ENCODE results near the gene WNT3A. TPM values are rescaled to one million over a fixed set of nuclear protein-coding genes. Genes with fewer than 3 reads are reported as not detected.

Gene WNT3A
- total and polyA plus RNA-seq, 2 donors (not counting 3 experiments of a cell fraction or from before 2014, with no cell fraction given): not detected

DNA sequence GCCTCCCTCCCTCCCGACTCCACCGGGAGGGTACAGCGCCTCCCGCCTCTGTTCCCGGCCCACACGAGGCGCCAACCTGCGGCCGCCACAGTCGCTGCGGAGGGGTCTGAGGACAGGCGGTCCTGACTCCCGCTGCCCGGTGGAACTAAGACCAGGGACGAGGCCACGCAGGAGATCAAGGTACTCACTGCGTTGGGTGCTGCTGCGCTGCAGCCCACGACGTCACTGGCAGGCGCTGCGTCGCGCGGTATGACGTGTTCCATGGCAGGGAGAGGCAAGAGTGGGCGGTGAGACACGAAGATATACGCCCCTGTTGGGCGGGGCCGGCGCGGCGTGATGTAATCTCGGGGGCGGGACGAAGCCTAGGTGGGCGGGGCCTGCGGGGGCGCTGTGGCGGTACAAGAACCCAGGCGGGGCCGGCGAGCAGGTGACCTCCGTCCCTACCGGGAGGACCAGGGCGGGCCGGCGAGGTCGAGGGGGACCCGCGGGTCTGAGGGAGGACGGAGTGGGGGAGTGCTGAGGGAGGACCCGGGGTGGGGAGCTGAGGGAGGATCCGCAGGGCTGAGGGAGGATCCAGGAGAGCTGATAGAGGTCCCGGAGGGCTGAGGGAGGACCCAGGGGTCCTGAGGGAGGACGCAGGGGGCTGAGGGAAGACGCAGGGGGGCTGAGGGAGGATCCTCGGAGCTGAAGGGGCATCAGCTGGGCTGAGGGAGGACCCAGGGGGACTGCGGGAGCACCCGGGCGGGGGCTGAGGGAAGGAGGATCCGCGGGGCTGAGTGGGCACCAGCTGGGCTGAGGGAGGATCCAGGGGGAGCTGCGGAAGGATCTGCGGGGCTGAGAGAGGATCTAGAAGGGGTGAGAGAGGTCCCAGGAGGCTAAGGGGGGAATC, 102.5 kb downstream of the WNT3A start, which contains the start of gene MRPL55:
Gene MRPL55, minus strand, starts transcription at position 227 of the 889 bp plus-strand sequence. CDS start 1,039 bp downstream, outside the sequence.
- peak within 1 kb of the TSS; percentile 32 for H3K27ac ChIP-seq (ENCODE audit: insufficient read depth, low read depth, low read length)
- H3K27me3 ChIP-seq (ENCODE audit: control insufficient read depth in 2 of 2, insufficient read depth in 2 of 2, low read length in 2 of 2): no peaks in the 10 kb centered on the region
- TF ChIP-seq POLR2AphosphoS5 (IDR thresholded peaks at IDR 0.05; ENCODE audit: insufficient read depth, low read depth, low read length) (peak; percentile 78), EZH2 (IDR thresholded peaks at IDR 0.05; ENCODE audit: borderline replicate concordance, low read depth, low read length, severe bottlenecking) (no peak), MYC (IDR thresholded peaks at IDR 0.05; ENCODE audit: low read depth, low read length) (peak; percentile 55), GATA2 (IDR thresholded peaks at IDR 0.05; ENCODE audit: insufficient read depth, insufficient read length, low read depth, low read length) (no peak), POLR2A (IDR thresholded peaks at IDR 0.05; ENCODE audit: low read depth, low read length) (peak; percentile 82), JUN (IDR thresholded peaks at IDR 0.05; ENCODE audit: borderline replicate concordance, insufficient read depth, insufficient read length, low read depth) (no peak), FOS (IDR thresholded peaks at IDR 0.05; ENCODE audit: borderline replicate concordance, insufficient read depth, low read length) (no peak)
- TF ChIP-seq, protein P1, sequence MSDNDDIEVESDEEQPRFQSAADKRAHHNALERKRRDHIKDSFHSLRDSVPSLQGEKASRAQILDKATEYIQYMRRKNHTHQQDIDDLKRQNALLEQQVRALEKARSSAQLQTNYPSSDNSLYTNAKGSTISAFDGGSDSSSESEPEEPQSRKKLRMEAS (IDR thresholded peaks at IDR 0.05; ENCODE audit: insufficient read depth, insufficient read length): no peak
- TF ChIP-seq, protein P2, sequence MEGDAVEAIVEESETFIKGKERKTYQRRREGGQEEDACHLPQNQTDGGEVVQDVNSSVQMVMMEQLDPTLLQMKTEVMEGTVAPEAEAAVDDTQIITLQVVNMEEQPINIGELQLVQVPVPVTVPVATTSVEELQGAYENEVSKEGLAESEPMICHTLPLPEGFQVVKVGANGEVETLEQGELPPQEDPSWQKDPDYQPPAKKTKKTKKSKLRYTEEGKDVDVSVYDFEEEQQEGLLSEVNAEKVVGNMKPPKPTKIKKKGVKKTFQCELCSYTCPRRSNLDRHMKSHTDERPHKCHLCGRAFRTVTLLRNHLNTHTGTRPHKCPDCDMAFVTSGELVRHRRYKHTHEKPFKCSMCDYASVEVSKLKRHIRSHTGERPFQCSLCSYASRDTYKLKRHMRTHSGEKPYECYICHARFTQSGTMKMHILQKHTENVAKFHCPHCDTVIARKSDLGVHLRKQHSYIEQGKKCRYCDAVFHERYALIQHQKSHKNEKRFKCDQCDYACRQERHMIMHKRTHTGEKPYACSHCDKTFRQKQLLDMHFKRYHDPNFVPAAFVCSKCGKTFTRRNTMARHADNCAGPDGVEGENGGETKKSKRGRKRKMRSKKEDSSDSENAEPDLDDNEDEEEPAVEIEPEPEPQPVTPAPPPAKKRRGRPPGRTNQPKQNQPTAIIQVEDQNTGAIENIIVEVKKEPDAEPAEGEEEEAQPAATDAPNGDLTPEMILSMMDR (IDR thresholded peaks at IDR 0.05; ENCODE audit: extremely low read depth in 1 of 2, insufficient read depth in 1 of 2, low read depth in 1 of 2, low read length in 2 of 2): no peak
- ChIA-PET CTCF (interaction anchor here (1.2 to 2.1 kb wide), 5 partner anchors 21 to 110 kb away, joined by 3 to 16 read pairs (median 9); partner anchors contain the start of gene IBA57), POLR2A (interaction anchor here (0.7 kb wide), 1 partner anchor 349 kb away, joined by 3 read pairs; no protein-coding TSS in a partner anchor)
- peaks cover 13% of the 10 kb centered on the region for H3K79me2 ChIP-seq (ENCODE audit: control insufficient read depth, insufficient read depth, low read length)
- peak within 1 kb of the TSS; percentile 57 for H2AFZ ChIP-seq (ENCODE audit: low read depth, low read length)
- peak within 1 kb of the TSS; percentile 78 for H3K4me2 ChIP-seq (ENCODE audit: insufficient read depth, low read length)
- DNase-seq (ENCODE audit: low read depth, low spot score) (peak; percentile 98), FAIRE-seq (peak; percentile 93)
- H3K9me1 ChIP-seq (replicated peaks; ENCODE audit: control insufficient read depth, extremely low read depth, insufficient read depth, low read length): no peaks in the 10 kb centered on the region
- H3K4me1 ChIP-seq (ENCODE audit: control insufficient read depth, extremely low read depth, insufficient read depth, low read length): peaks cover 13% of the 10 kb centered on the region
- no peaks in the 10 kb centered on the region for H3K9me3 ChIP-seq (replicated peaks; ENCODE audit: control insufficient read depth, insufficient read depth, low read length)
- H4K20me1 ChIP-seq (replicated peaks; ENCODE audit: control insufficient read depth, extremely low read depth, insufficient read depth, low read length): no peaks in the 10 kb centered on the region
- BruUV-seq (replicated peaks): no TSS peak
- H3K4me3 ChIP-seq (replicated peaks in 1 of 3; ENCODE audit: insufficient read depth in 1 of 3, low read depth in 1 of 3, low read length in 3 of 3): peak within 1 kb of the TSS; percentile 29 to 92 (median 63)
- intact Hi-C loops (cut with micrococcal nuclease): loop anchor here (1.0 to 5.0 kb wide), 4 partner anchors 24 to 348 kb away; partner anchors contain the start of genes GUK1 and IBA57
- H3K36me3 ChIP-seq (ENCODE audit: control insufficient read depth in 2 of 2, extremely low read depth in 1 of 2, insufficient read depth in 2 of 2, low read length in 2 of 2): peaks cover 0 to 8% of the 10 kb centered on the region in 2 experiments
- H3K9ac ChIP-seq (replicated peaks; ENCODE audit: extremely low read depth, insufficient read depth, low read length): peak within 1 kb of the TSS; percentile 67
- dilution Hi-C loops (cut with MboI; ENCODE audit: extremely low pct_ligation_motif_present, low sequenced_read_pairs): no loop called here

Measured in endothelial cell of umbilical vein (primary cell).